HG02970 (cell line): ENCODE measurements around the gene PMFBP1.
"Not testable (repeated sequence)": the region's sequence is repeated elsewhere in the genome, so short reads cannot be mapped to it uniquely, and the experiment has no call there.

Source experiments
- ATAC-seq: cut with Tn5 transposase; IDR thresholded peaks from one replicate; pipeline ENCODE4 v1.9.1; 2021; ENCODE audit warnings: mild to moderate bottlenecking, moderate library complexity, moderate number of reproducible peaks; ENCODE audit not compliant: unreplicated experiment, low FRiP score

Gene PMFBP1

GRCh38 chr16:72109300-72109699 is 62.7 kb downstream of the PMFBP1 start:
- ATAC-seq: no peak

DNA sequence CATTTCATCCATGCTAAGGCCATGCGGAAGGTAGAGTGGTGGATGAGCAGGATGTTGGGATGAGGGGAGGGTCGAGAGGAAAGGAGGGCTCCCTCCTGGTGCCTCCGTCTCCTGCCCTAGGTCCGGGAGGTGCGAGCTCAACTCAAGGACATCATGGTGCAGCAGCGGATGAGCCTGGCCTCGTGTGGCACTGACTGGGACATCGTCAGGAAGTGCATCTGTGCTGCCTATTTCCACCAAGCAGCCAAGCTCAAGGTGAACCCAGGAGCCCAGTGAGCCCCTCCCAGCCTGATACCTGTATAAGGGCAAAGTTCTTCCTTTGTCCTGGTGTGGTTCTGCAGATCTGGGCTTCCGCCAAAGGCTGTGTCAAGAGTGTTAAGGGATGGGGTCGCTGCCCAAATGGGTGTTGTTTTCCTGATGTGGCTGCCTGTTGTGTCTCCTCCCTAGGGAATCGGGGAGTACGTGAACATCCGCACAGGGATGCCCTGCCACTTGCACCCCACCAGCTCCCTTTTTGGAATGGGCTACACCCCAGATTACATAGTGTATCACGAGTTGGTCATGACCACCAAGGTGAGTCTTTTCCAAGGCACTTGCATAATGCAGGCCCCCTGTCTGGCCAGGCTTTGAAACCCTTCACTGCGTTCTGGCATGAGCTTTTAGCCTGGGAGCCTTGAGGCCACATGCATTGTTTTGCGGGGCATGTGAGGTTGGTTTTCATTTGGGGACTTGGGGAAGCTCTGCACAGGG is 63.4 kb downstream of the PMFBP1 start:
- ATAC-seq: no peak

DNA sequence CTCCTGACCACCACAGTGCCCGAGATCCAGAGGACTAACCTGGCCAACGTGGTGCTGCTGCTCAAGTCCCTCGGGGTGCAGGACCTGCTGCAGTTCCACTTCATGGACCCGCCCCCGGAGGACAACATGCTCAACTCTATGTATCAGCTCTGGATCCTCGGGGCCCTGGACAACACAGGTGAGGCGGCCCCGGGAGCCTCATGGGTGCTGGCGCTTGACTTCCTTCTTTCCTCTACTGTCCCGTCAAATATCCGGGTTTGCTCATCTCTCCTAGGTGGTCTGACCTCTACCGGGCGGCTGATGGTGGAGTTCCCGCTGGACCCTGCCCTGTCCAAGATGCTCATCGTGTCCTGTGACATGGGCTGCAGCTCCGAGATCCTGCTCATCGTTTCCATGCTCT is 64.6 kb downstream of the PMFBP1 start:
- ATAC-seq: no peak

- no peak for ATAC-seq
Observed at GRCh38 chr16:72105978-72106377, 66.0 kb downstream of the PMFBP1 start.

GRCh38 chr16:72104905-72105304 is 67.0 kb downstream of the PMFBP1 start:
- no peak for ATAC-seq

- ATAC-seq: no peak
Observed at GRCh38 chr16:72101195-72101594, 70.8 kb downstream of the PMFBP1 start.

GRCh38 chr16:72099377-72099818 is 72.6 kb downstream of the PMFBP1 start:
- no peak for ATAC-seq

- no peak for ATAC-seq
Observed at GRCh38 chr16:72098936-72099335, 73.0 kb downstream of the PMFBP1 start.

- ATAC-seq: no peak
Observed at GRCh38 chr16:72094266-72094610, 77.7 kb downstream of the PMFBP1 start.

DNA sequence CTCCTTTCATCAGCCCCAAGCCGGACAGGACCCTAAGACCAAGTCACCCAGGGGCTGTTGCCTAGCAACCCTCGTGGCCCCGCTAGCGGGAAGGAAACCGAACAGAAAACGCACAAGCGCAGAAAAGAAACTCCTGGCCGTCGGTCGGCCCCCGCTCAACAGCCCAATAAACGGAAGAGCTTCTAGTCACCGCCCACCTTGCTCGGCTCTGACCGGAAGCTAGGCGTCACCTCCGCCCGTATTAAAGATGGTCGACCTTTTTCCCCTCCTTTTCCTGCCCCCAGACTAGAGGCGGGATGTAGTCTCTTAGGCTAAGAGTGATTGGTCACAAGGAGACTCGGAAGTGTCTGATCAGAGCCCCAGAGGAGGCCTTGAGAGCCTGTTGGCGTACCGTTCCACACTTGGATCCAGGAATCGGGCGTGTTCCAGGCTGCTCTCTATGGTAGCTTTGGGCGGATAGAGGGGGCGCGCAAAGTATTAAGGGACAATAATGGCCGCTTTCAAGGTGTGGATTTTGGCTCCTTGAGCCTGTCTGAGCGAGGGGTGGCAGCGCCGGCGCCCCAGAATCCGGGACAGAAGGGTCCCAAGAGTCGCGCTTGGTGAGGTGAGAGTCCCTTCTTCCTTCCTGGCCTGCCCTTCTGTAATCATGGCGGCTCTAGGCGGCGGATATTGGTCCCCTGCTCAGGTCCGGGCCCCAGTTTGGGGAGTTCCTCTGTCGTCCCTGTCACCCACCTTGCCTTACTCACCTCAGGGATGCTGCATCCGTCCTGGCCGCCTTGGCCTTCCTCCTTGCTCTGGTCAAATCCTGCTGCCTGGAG is 78.3 kb downstream of the PMFBP1 start, which contains the start of the genes DHX38 and TXNL4B:
DHX38 (plus strand) TSS at position 400 of the 818 bp plus-strand sequence. CDS start 2,311 bp downstream, outside the sequence.
TXNL4B (minus strand) TSS at position 173 of the 818 bp plus-strand sequence. CDS start 2,871 bp downstream, outside the sequence.
- ATAC-seq: peak; percentile 98

DNA sequence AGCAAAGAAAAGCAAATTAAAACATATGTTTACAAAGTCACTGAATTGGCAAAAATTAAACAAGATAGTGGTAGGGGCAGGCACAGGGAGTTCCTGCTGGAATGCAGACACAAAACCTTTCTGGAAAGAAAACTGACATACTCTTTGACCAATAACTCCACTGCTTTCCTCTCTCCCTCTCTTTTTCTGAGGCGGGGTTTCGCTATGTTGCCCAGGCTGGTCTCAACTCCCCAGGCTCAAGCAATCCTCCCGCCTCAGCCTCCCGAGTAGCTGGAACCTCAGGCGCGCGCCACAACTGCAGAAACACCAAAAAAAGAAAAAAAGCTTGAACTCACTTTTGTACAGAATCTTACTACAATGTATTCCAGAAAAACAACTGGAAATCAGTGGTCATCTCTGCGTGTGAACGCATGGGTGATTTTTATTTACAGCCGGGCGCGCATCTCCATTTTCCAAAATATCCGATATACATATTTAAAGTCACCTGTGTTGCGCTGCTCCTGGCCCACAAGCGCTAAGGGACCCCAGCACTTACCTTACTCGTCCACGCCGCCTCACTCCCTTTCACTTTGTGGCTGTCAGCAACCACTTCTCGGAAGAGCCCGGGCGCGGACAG is 79.0 kb downstream of the PMFBP1 start:
- no peak for ATAC-seq

- ATAC-seq: no peak
Observed at GRCh38 chr16:72091217-72091616, 80.7 kb downstream of the PMFBP1 start.

GRCh38 chr16:72085002-72085401 is 87.0 kb downstream of the PMFBP1 start:
- no peak for ATAC-seq

DNA sequence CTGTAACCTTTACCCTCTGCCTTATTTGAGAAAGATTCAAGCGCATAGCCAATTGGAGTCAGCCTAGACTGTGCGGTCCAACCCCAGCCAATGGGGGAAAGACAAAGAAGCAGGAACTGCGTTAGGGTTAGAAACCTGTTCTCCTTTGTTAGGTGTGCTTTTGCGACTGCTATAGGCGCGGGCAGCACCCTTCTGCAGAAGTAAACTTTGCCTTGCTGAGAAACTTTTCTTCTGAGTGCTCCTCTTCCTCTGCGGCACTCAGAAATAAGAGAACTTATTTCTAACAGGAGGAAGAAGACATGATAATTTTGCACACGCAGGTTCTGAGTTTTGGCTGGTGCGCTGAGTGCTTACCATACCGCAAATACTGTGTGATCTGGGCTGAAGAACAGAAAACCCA is 87.5 kb downstream of the PMFBP1 start:
- no peak for ATAC-seq

DNA sequence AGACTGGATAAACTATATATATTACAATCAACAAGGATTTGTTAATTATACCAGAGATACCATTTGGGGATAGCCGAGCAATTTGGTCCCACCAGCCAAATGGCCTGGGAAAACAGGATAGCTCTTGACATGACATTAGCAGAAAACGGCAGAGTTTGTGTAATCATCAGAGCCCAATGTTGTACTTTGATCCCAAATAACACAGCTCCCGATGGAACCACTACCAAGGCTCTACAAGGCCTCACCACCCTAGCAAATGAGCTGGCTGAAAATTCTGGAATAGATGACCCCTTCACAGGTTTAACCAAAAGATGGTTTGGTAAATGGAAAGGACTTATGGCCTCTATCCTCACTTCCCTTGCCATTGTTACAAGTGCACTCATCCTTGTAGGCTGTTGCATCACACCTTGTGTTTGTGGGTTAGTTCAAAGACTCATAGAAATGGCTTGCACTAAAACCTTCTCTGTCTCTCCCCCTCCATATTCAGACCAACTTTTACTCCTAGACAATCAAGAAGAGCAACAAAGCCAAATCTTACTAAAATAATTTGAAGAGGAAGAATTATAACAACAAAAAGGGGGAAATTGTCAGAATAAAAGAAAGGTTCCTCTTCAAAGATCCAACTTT is 88.1 kb downstream of the PMFBP1 start:
- ATAC-seq: no peak

GRCh38 chr16:72076991-72077706 is 94.8 kb downstream of the PMFBP1 start:
- not testable (repeated sequence) for ATAC-seq

- ATAC-seq: not testable (repeated sequence)
Observed at GRCh38 chr16:72075067-72075466, 96.9 kb downstream of the PMFBP1 start.

GRCh38 chr16:72073560-72074230 is 98.3 kb downstream of the PMFBP1 start:
- ATAC-seq: no peak
